ENCODE data around the gene ATP1B2.
A peak's percentile ranks its signal among the peaks of the same experiment; 100 is the strongest.
"Not testable (repeated sequence)": the region's sequence is repeated elsewhere in the genome, so short reads cannot be mapped to it uniquely, and the experiment has no call there.

The ATP1B2 gene

GRCh38 chr17:7633093-7633492 lies 17.6 kb upstream of the ATP1B2 start:
- FAIRE-seq (no peak), DNase-seq (ENCODE audit: low spot score) (no peak)

GRCh38 chr17:7634384-7634783 lies 16.3 kb upstream of the ATP1B2 start:
- DNase-seq (ENCODE audit: low spot score) (peak; percentile 4), FAIRE-seq (no peak)

GRCh38 chr17:7636163-7636562 lies 14.6 kb upstream of the ATP1B2 start:
- no peak for DNase-seq (ENCODE audit: low spot score)
- no peak for FAIRE-seq

- DNase-seq (ENCODE audit: low spot score) (no peak), FAIRE-seq (no peak)
Observed at GRCh38 chr17:7640783-7641182, 9.9 kb upstream of the ATP1B2 start.

- FAIRE-seq; DNase-seq (ENCODE audit: low spot score): not testable (repeated sequence)
Observed at GRCh38 chr17:7641635-7642034, 9.1 kb upstream of the ATP1B2 start.

- FAIRE-seq, result no peak
- no peak for DNase-seq (ENCODE audit: low spot score)
Observed at GRCh38 chr17:7644775-7645174, 6.0 kb upstream of the ATP1B2 start.

GRCh38 chr17:7646457-7646856 lies 4.3 kb upstream of the ATP1B2 start:
- no peak for DNase-seq (ENCODE audit: low spot score)
- no peak for FAIRE-seq

GRCh38 chr17:7647018-7647417 lies 3.7 kb upstream of the ATP1B2 start:
- FAIRE-seq, result no peak

GRCh38 chr17:7651097-7651664 lies 455 bp downstream of the ATP1B2 start:
- DNase-seq (ENCODE audit: low spot score), result no peak

More at GRCh38 chr17:7647018-7647417, 3.7 kb upstream of the ATP1B2 start:
- no peak for DNase-seq (ENCODE audit: low spot score)

GRCh38 chr17:7651665-7652387 lies 1.1 kb downstream of the ATP1B2 start:
- FAIRE-seq, result no peak
- no peak for DNase-seq (ENCODE audit: low spot score)

More at GRCh38 chr17:7651097-7651664, 455 bp downstream of the ATP1B2 start:
- FAIRE-seq, result no peak

GRCh38 chr17:7652388-7653356 lies 1.9 kb downstream of the ATP1B2 start:
- DNase-seq (ENCODE audit: low spot score), result no peak
- no peak for FAIRE-seq

GRCh38 chr17:7654832-7655540 lies 4.3 kb downstream of the ATP1B2 start:
- DNase-seq (ENCODE audit: low spot score) (no peak), FAIRE-seq (no peak)

- FAIRE-seq, result no peak
Observed at GRCh38 chr17:7655541-7655840, 4.8 kb downstream of the ATP1B2 start.

GRCh38 chr17:7656958-7657609 lies 6.4 kb downstream of the ATP1B2 start:
- FAIRE-seq (no peak), DNase-seq (ENCODE audit: low spot score) (no peak)

More at GRCh38 chr17:7655541-7655840, 4.8 kb downstream of the ATP1B2 start:
- DNase-seq (ENCODE audit: low spot score), result no peak

- no peak for FAIRE-seq
Observed at GRCh38 chr17:7667656-7668406, 17.1 kb downstream of the ATP1B2 start.

GRCh38 chr17:7668482-7668881 lies 17.8 kb downstream of the ATP1B2 start:
- FAIRE-seq (no peak), DNase-seq (ENCODE audit: low spot score) (no peak)

More at GRCh38 chr17:7667656-7668406, 17.1 kb downstream of the ATP1B2 start:
- DNase-seq (ENCODE audit: low spot score), result no peak

- FAIRE-seq, result no peak
Observed at GRCh38 chr17:7673239-7673638, 22.5 kb downstream of the ATP1B2 start.

GRCh38 chr17:7674934-7675333 lies 24.2 kb downstream of the ATP1B2 start:
- DNase-seq (ENCODE audit: low spot score), result no peak
- FAIRE-seq, result no peak

More at GRCh38 chr17:7673239-7673638, 22.5 kb downstream of the ATP1B2 start:
- peak; percentile 9 for DNase-seq (ENCODE audit: low spot score)

- DNase-seq (ENCODE audit: low spot score) (no peak), FAIRE-seq (no peak)
Observed at GRCh38 chr17:7676533-7676932, 25.8 kb downstream of the ATP1B2 start.
